H1 (cell line): ENCODE data around the gene TM9SF2.

Experiments
- CHD2 ChIP-seq: IDR thresholded peaks from 2 replicates; pipeline ENCODE4 v1.6.1; 2012; ENCODE audit warnings: low read length, improper control_type of control experiment
- CTCF ChIP-seq, 3 experiments: IDR thresholded peaks; 1 replicate in 2 of 3; 2 replicates in 1 of 3; pipeline versions ENCODE4 v1.5.1 to v1.6.1; 2011; ENCODE audit warnings: low read length in 3 of 3, mild to moderate bottlenecking in 3 of 3, inconsistent platforms in 2 of 3, low read depth in 1 of 3, moderate library complexity in 1 of 3; ENCODE audit not compliant: insufficient read depth in 1 of 3; ENCODE audit errors: control extremely low read depth in 1 of 3
- EZH2 ChIP-seq: fragments of 200-600 bp; sonication (generic); IDR thresholded peaks from 2 replicates; pipeline ENCODE4 v1.7.1; 2012; ENCODE audit warnings: low read depth, mild to moderate bottlenecking, moderate library complexity, low read length, inconsistent platforms; ENCODE audit not compliant: severe bottlenecking
- POLR2A ChIP-seq, 2 experiments: IDR thresholded peaks; 1 replicate in 1 of 2; 2 replicates in 1 of 2; pipeline ENCODE4 v1.6.1; 2011; ENCODE audit warnings: low read depth in 2 of 2, low read length in 2 of 2, mild to moderate bottlenecking in 2 of 2; ENCODE audit errors: control extremely low read depth in 1 of 2
- RFX5 ChIP-seq: IDR thresholded peaks from 2 replicates; pipeline ENCODE4 v1.6.1; 2011; ENCODE audit warnings: low read depth, low read length, improper control_type of control experiment, borderline replicate concordance

- TF ChIP-seq EZH2 (no peak), POLR2A (IDR thresholded peaks at IDR 0.05; ENCODE audit: control extremely low read depth in 1 of 2, low read depth in 2 of 2, low read length in 2 of 2) (no peak), CHD2 (no peak), RFX5 (no peak), CTCF (IDR thresholded peaks at IDR 0.05; ENCODE audit: control extremely low read depth in 1 of 3, insufficient read depth in 1 of 3, low read depth in 1 of 3, low read length in 3 of 3) (no peak)
These were observed 19.9 kb upstream of the TM9SF2 start for GRCh38 chr13:99481366-99481765.
